Measurements from ENCODE around the gene ZBTB7C. TPM values are rescaled to one million over a fixed set of nuclear protein-coding genes. Genes with fewer than 3 reads are reported as not detected.

The ZBTB7C gene
- total RNA-seq, 1 donor from 2014 or later, result 2.7 TPM

DNA sequence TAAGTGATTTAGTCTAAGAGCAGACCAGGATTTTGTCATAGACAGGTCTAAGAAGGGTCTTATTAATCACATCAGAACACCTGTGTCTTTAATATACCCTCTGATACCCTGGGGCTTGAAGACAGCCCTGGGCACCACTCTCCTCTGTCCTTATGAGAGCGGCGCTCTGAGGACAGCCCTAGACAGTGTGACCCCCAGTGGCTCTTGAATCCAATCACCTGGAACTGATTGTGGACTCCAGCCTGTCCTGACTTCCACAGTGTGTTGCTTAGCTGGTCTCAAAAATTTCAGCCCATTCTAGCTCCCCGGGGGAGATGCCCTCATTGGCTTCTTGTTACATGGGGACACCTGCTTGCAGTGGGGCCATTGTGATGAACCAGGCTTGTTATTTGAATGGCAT lies 282.9 kb downstream of the ZBTB7C start:
- peaks cover 6% of the 10 kb centered on the region for H3K4me1 ChIP-seq
- H3K27me3 ChIP-seq (ENCODE audit: low read depth), result no peaks in the 10 kb centered on the region
- H3K36me3 ChIP-seq, result no peaks in the 10 kb centered on the region
- TF ChIP-seq, protein P1, sequence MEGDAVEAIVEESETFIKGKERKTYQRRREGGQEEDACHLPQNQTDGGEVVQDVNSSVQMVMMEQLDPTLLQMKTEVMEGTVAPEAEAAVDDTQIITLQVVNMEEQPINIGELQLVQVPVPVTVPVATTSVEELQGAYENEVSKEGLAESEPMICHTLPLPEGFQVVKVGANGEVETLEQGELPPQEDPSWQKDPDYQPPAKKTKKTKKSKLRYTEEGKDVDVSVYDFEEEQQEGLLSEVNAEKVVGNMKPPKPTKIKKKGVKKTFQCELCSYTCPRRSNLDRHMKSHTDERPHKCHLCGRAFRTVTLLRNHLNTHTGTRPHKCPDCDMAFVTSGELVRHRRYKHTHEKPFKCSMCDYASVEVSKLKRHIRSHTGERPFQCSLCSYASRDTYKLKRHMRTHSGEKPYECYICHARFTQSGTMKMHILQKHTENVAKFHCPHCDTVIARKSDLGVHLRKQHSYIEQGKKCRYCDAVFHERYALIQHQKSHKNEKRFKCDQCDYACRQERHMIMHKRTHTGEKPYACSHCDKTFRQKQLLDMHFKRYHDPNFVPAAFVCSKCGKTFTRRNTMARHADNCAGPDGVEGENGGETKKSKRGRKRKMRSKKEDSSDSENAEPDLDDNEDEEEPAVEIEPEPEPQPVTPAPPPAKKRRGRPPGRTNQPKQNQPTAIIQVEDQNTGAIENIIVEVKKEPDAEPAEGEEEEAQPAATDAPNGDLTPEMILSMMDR (IDR thresholded peaks at IDR 0.05; ENCODE audit: borderline replicate concordance), result no peak
- DNase-seq, result no peak
- H3K4me3 ChIP-seq, result no peak overlapping the region
- intact Hi-C loops (cut with micrococcal nuclease), result no loop called here
- no peaks in the 10 kb centered on the region for H3K9me3 ChIP-seq (replicated peaks)
- H3K27ac ChIP-seq (replicated peaks), result no peak overlapping the region

DNA sequence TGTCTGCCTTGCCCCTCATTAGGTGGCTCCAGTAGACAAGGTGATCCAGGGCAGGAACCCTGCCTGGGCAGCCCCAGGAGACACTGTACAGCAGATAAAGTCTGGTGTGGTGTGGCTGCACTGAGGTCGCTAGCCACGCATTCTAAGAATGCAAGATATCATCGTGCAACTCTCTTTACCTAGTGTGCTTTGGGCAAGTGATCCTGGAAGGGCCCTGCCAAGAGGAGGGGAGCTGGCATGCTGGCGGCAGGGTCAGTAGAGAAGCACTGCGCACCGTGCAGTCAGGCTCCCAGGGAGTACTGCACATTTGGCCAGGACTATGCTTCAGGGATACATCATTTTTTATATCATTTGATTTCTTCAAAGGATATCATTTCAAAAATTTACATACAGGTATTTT lies 283.5 kb downstream of the ZBTB7C start:
- Histone ChIP-seq H3K4me3 (no peak overlapping the region), H3K27me3 (ENCODE audit: low read depth) (no peaks in the 10 kb centered on the region), H3K27ac (replicated peaks) (no peak overlapping the region), H3K4me1 (peaks cover 6% of the 10 kb centered on the region), H3K36me3 (no peaks in the 10 kb centered on the region), H3K9me3 (replicated peaks) (no peaks in the 10 kb centered on the region)
- no peak for DNase-seq
- intact Hi-C loops (cut with micrococcal nuclease), result no loop called here
- TF ChIP-seq, protein P1 (IDR thresholded peaks at IDR 0.05; ENCODE audit: borderline replicate concordance), result no peak

DNA sequence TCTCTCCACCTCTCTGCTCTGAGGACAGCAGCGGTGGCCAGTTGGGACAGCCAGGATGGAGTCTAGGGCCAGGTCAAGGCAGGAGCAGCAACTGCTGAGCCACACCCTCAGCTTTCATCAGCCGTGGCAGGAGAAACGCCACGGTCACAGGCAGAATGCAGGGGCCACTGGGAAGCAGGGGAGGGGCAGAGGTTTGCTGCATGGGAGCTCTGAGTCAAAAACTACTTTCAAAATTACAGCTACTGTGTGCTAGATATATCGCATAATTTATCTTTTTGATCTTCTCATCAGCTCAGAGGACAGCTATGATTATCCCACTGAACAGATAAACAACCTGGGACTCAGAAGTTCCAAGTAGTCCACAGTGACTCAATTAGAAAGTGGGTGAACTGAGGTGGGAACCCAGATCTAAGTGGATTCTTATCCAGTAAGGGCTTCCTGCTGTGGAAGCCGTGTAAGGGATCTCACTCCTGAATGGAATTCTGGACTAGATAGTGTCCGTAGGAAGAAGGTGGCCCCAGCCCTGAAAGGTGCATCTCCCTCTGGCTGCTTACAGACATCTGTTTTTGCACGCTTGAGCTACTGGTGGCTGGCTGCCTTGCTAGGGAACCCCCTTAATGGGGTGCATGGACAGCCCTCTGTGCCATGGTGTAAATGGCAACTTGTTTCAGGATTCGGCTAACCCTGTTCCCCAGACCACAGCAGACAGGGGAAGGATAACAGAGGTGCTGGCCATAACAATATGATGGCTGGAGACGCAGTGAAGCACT lies 284.1 kb downstream of the ZBTB7C start:
- peaks cover 6% of the 10 kb centered on the region for H3K4me1 ChIP-seq
- DNase-seq, result no peak
- no peaks in the 10 kb centered on the region for H3K9me3 ChIP-seq (replicated peaks)
- TF ChIP-seq, protein P1 (IDR thresholded peaks at IDR 0.05; ENCODE audit: borderline replicate concordance), result no peak
- H3K36me3 ChIP-seq, result no peaks in the 10 kb centered on the region
- H3K27ac ChIP-seq (replicated peaks), result no peak overlapping the region
- H3K4me3 ChIP-seq, result no peak overlapping the region
- intact Hi-C loops (cut with micrococcal nuclease), result no loop called here
- H3K27me3 ChIP-seq (ENCODE audit: low read depth), result no peaks in the 10 kb centered on the region

DNA sequence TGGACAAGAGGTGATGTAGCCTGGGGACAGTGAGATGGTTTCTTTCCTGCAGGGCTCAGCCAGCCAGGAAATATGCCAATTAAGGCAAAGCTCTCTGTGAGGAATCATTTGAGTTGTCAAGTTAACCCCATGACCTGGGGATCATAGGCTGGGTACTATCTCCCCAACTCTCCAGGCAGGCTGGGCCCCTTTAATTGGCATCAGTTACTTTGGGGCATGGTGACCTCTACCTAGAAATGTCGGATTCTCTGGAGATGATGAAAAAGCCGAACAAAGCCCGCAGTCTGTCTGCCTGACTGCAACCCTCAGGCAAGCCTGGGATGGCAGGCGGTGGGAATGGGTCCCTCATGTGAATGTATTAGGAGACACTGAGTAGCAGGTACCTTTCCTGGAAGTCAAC lies 285.2 kb downstream of the ZBTB7C start:
- TF ChIP-seq, protein P1 (IDR thresholded peaks at IDR 0.05; ENCODE audit: borderline replicate concordance), result no peak
- no peaks in the 10 kb centered on the region for H3K9me3 ChIP-seq (replicated peaks)
- intact Hi-C loops (cut with micrococcal nuclease), result no loop called here
- no peak overlapping the region for H3K4me3 ChIP-seq
- H3K27ac ChIP-seq (replicated peaks), result no peak overlapping the region
- no peak for DNase-seq
- H3K27me3 ChIP-seq (ENCODE audit: low read depth), result no peaks in the 10 kb centered on the region
- no peaks in the 10 kb centered on the region for H3K36me3 ChIP-seq
- H3K4me1 ChIP-seq, result peaks cover 6% of the 10 kb centered on the region

DNA sequence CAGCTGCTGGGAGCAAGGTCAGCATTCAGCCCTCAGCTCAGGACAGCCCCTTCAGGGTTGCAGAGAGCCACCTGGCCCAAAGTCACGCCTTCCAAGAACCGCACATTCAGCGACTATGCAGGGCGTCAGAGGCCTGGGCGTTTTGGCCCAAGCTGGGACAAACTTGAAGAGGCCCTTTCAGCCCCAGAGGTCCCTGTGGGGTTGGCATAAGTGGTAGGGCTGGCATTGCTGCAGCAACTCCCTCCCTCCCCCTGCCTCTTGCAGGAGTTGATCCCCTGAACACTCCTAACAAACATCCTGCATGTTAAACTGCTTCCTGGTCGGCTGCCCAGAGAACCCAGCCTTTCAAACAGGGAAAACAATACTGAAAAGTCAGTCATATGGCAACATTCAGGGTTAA lies 285.9 kb downstream of the ZBTB7C start:
- TF ChIP-seq, protein P1 (IDR thresholded peaks at IDR 0.05; ENCODE audit: borderline replicate concordance), result no peak

More for the DNA sequence above, 285.9 kb downstream of the ZBTB7C start:
- H3K36me3 ChIP-seq, result no peaks in the 10 kb centered on the region
- no peak overlapping the region for H3K4me3 ChIP-seq
- H3K27me3 ChIP-seq (ENCODE audit: low read depth), result no peaks in the 10 kb centered on the region
- H3K27ac ChIP-seq (replicated peaks), result no peak overlapping the region
- no peak for DNase-seq
- no peaks in the 10 kb centered on the region for H3K9me3 ChIP-seq (replicated peaks)
- peaks cover 6% of the 10 kb centered on the region for H3K4me1 ChIP-seq
- intact Hi-C loops (cut with micrococcal nuclease), result no loop called here

Data from left ventricle myocardium inferior (tissue), 1 donor.